Fibroblast of skin of back (primary cell): ENCODE measurements around the gene GPC5.
A peak's percentile ranks its signal among the peaks of the same experiment; 100 is the strongest.
"Not testable (repeated sequence)": the region's sequence is repeated elsewhere in the genome, so short reads cannot be mapped to it uniquely, and the experiment has no call there.

Source experiments
- DNase-seq: peaks from one replicate; pipeline ENCODE4 v3.0.0-alpha.2; 2013

GPC5 gene

GRCh38 chr13:92804926-92805325 lies 1406.5 kb downstream of the GPC5 start:
- DNase-seq = peak; percentile 21

GRCh38 chr13:92805766-92806165 lies 1407.3 kb downstream of the GPC5 start:
- DNase-seq = no peak

GRCh38 chr13:92806215-92806614 lies 1407.8 kb downstream of the GPC5 start:
- peak; percentile 2 for DNase-seq

- peak; percentile 28 for DNase-seq
Measured at GRCh38 chr13:92807353-92807752, 1408.9 kb downstream of the GPC5 start.

GRCh38 chr13:92807966-92808365 lies 1409.5 kb downstream of the GPC5 start:
- no peak for DNase-seq

GRCh38 chr13:92821324-92821723 lies 1422.9 kb downstream of the GPC5 start:
- no peak for DNase-seq

GRCh38 chr13:92823059-92823458 lies 1424.6 kb downstream of the GPC5 start:
- no peak for DNase-seq

- no peak for DNase-seq
Measured at GRCh38 chr13:92825938-92826596, 1427.6 kb downstream of the GPC5 start.

GRCh38 chr13:92827503-92827902 lies 1429.1 kb downstream of the GPC5 start:
- DNase-seq = no peak

- no peak for DNase-seq
Measured at GRCh38 chr13:92829930-92830329, 1431.5 kb downstream of the GPC5 start.

GRCh38 chr13:92830821-92831220 lies 1432.4 kb downstream of the GPC5 start:
- DNase-seq = no peak

GRCh38 chr13:92833071-92833470 lies 1434.7 kb downstream of the GPC5 start:
- DNase-seq = no peak

GRCh38 chr13:92836171-92836570 lies 1437.8 kb downstream of the GPC5 start:
- DNase-seq = no peak

- peak; percentile 98 for DNase-seq
Measured at GRCh38 chr13:92838786-92839185, 1440.4 kb downstream of the GPC5 start.

GRCh38 chr13:92842145-92842544 lies 1443.7 kb downstream of the GPC5 start:
- DNase-seq = peak; percentile 90

- DNase-seq = peak; percentile 58
Measured at GRCh38 chr13:92843549-92843948, 1445.1 kb downstream of the GPC5 start.

GRCh38 chr13:92849381-92849780 lies 1451.0 kb downstream of the GPC5 start:
- DNase-seq = no peak

- no peak for DNase-seq
Measured at GRCh38 chr13:92864584-92865284, 1466.3 kb downstream of the GPC5 start.

GRCh38 chr13:92873029-92873428 lies 1474.6 kb downstream of the GPC5 start:
- no peak for DNase-seq

- no peak for DNase-seq
Measured at GRCh38 chr13:92886535-92887077, 1488.2 kb downstream of the GPC5 start.

- DNase-seq = no peak
Measured at GRCh38 chr13:92894447-92894846, 1496.0 kb downstream of the GPC5 start.

- peak; percentile 22 for DNase-seq
Measured at GRCh38 chr13:92896842-92897241, 1498.4 kb downstream of the GPC5 start.

- DNase-seq = not testable (repeated sequence)
Measured at GRCh38 chr13:92898946-92899345, 1500.5 kb downstream of the GPC5 start.

- no peak for DNase-seq
Measured at GRCh38 chr13:92900446-92900845, 1502.0 kb downstream of the GPC5 start.
